PFSK-1 (cell line): Measurements from ENCODE around the gene ZBBX.

Experiments
- POLR2AphosphoS5 ChIP-seq: IDR thresholded peaks from 2 replicates; pipeline ENCODE4 v1.6.1; 2012; ENCODE audit warnings: low read depth, mild to moderate bottlenecking, control low read depth, low read length, moderate library complexity
- REST ChIP-seq, 2 experiments: IDR thresholded peaks; 2 replicates each; pipeline versions ENCODE4 v1.6.1 to v1.8.0; 2011 to 2012; ENCODE audit warnings: low read depth in 2 of 2, low read length in 2 of 2, control low read depth in 1 of 2, inconsistent platforms in 1 of 2, mild to moderate bottlenecking in 1 of 2, moderate library complexity in 1 of 2; ENCODE audit not compliant: insufficient read depth in 1 of 2
- SIN3A ChIP-seq: IDR thresholded peaks from 2 replicates; pipeline ENCODE4 v1.6.1; 2012; ENCODE audit warnings: mild to moderate bottlenecking, low read length, moderate library complexity, borderline replicate concordance; ENCODE audit not compliant: insufficient read depth
- TAF1 ChIP-seq: IDR thresholded peaks from 2 replicates; pipeline ENCODE4 v1.6.1; 2012; ENCODE audit warnings: low read length, control low read depth, borderline replicate concordance; ENCODE audit not compliant: insufficient read depth

- TF ChIP-seq TAF1 (no peak), POLR2AphosphoS5 (no peak), REST (IDR thresholded peaks at IDR 0.05; ENCODE audit: insufficient read depth in 1 of 2, low read depth in 2 of 2, low read length in 2 of 2) (no peak), SIN3A (no peak)
Measured at GRCh38 chr3:167346171-167346570, 33.9 kb downstream of the ZBBX start.
